Activated CD4-positive, alpha-beta T cell treated with anti-CD3 and anti-CD28 coated beads, Interleukin-2, amount 10 ng/mL, durations not matched to agents 7 days and 5 days (primary cell): Measurements from ENCODE around the gene UQCRH. TPM values are rescaled to one million over a fixed set of nuclear protein-coding genes. Genes with fewer than 3 reads are reported as not detected.
A peak's percentile ranks its signal among the peaks of the same experiment; 100 is the strongest.

ENCODE experiments used
- CTCF ChIA-PET: fragments of 350-600 bp; sonication (Branson Sonifier 250); formaldehyde crosslinking; loops from one replicate; lab custom pipeline; 2021; ENCODE audit warnings: antibody characterized with exemption; lab: Charles Lee
- POLR2A ChIA-PET: fragments of 350-600 bp; sonication (Branson Sonifier 250); formaldehyde crosslinking; loops from one replicate; lab custom pipeline; 2021; ENCODE audit warnings: antibody characterized with exemption; lab: Charles Lee
- DNase-seq: peaks from one replicate; pipeline ENCODE4 v3.0.0-alpha.2; 2020
- H3K27ac Mint-ChIP-seq: one replicate; pipeline ENCODE4 v1.8.0; 2021; ENCODE audit warnings: mild to moderate bottlenecking, moderate library complexity, mixed read lengths
- H3K27me3 Mint-ChIP-seq: one replicate; pipeline ENCODE4 v1.8.0; 2021; ENCODE audit warnings: mixed read lengths
- H3K36me3 Mint-ChIP-seq: one replicate; pipeline ENCODE4 v1.8.0; 2021; ENCODE audit warnings: low read depth, mixed read lengths
- H3K4me1 Mint-ChIP-seq: one replicate; pipeline ENCODE4 v1.8.0; 2021; ENCODE audit warnings: mixed read lengths
- H3K4me3 Mint-ChIP-seq: one replicate; pipeline ENCODE4 v1.8.0; 2021; ENCODE audit warnings: mild to moderate bottlenecking, moderate library complexity, mixed read lengths
- H3K9me3 Mint-ChIP-seq: one replicate; pipeline ENCODE4 v1.8.0; 2021; ENCODE audit warnings: mixed read lengths
- total RNA-seq, 2 experiments: library from RNA; stranded (reverse); gene quantifications; one replicate each; pipeline ENCODE4 v1.2.3, GENCODE V29; 2021

The UQCRH gene
- total RNA-seq: 100 to 1,000 TPM; 247 to 273 TPM

GRCh38 chr1:46303038-46303871 is at the start of gene UQCRH, which contains the start of gene LRRC41:
UQCRH (plus strand) TSS chr1:46303698; CDS start chr1:46303767, 69 bp downstream.
LRRC41 (minus strand) TSS chr1:46303616; CDS start chr1:46303322, 294 bp downstream.
- H3K4me1 Mint-ChIP-seq: peaks cover 45% of the 10 kb centered on the region
- peak; percentile 93 for DNase-seq
- H3K4me3 Mint-ChIP-seq: peak within 1 kb of the TSS; percentile 97
- H3K9me3 Mint-ChIP-seq: no peaks in the 10 kb centered on the region
- H3K27ac Mint-ChIP-seq: peak within 1 kb of the TSS; percentile 99
- POLR2A ChIA-PET: interaction anchor here (0.5 to 0.6 kb wide), 3 partner anchors 15 to 37 kb away, joined by 3 to 9 read pairs (median 6); partner anchors contain the start of gene NSUN4
- no peaks in the 10 kb centered on the region for H3K27me3 Mint-ChIP-seq
- peaks cover 9% of the 10 kb centered on the region for H3K36me3 Mint-ChIP-seq
- CTCF ChIA-PET: interaction anchor here (0.6 to 2.2 kb wide), 12 partner anchors 10 to 758 kb away, joined by 3 to 7 read pairs (median 4); partner anchors contain the start of gene NSUN4

- POLR2A ChIA-PET: no interaction called here
- DNase-seq: no peak
- H3K27ac Mint-ChIP-seq: no peak overlapping the region
- H3K4me3 Mint-ChIP-seq: no peak overlapping the region
- H3K27me3 Mint-ChIP-seq: no peaks in the 10 kb centered on the region
- CTCF ChIA-PET: interaction anchor here (1.1 to 1.3 kb wide), 3 partner anchors 8 to 49 kb away, joined by 3 read pairs; partner anchors contain the start of genes LRRC41 and UQCRH
- peaks cover 59% of the 10 kb centered on the region for H3K36me3 Mint-ChIP-seq
- H3K9me3 Mint-ChIP-seq: no peaks in the 10 kb centered on the region
- H3K4me1 Mint-ChIP-seq: peaks cover 26% of the 10 kb centered on the region
These were observed 48.8 kb upstream of the UQCRH start for GRCh38 chr1:46254668-46255067.

GRCh38 chr1:46256523-46256922 is 47.0 kb upstream of the UQCRH start:
- ChIA-PET POLR2A (no interaction called here), CTCF (interaction anchor here (1.0 to 1.5 kb wide), 2 partner anchors 10 to 22 kb away, joined by 3 to 5 read pairs; no protein-coding TSS in a partner anchor)

GRCh38 chr1:46262508-46262907 is 41.0 kb upstream of the UQCRH start:
- ChIA-PET POLR2A (no interaction called here), CTCF (interaction anchor here (1.0 to 1.7 kb wide), 2 partner anchors 14 to 28 kb away, joined by 3 read pairs; no protein-coding TSS in a partner anchor)
- no peak overlapping the region for H3K27ac Mint-ChIP-seq
- H3K4me3 Mint-ChIP-seq: no peak overlapping the region
- H3K9me3 Mint-ChIP-seq: no peaks in the 10 kb centered on the region
- DNase-seq: no peak
- H3K4me1 Mint-ChIP-seq: no peaks in the 10 kb centered on the region
- H3K36me3 Mint-ChIP-seq: peaks cover 70% of the 10 kb centered on the region
- no peaks in the 10 kb centered on the region for H3K27me3 Mint-ChIP-seq

More at GRCh38 chr1:46256523-46256922, 47.0 kb upstream of the UQCRH start:
- H3K4me1 Mint-ChIP-seq: peaks cover 15% of the 10 kb centered on the region
- no peaks in the 10 kb centered on the region for H3K9me3 Mint-ChIP-seq
- peaks cover 61% of the 10 kb centered on the region for H3K36me3 Mint-ChIP-seq
- no peak overlapping the region for H3K4me3 Mint-ChIP-seq
- no peak for DNase-seq
- H3K27me3 Mint-ChIP-seq: no peaks in the 10 kb centered on the region
- H3K27ac Mint-ChIP-seq: no peak overlapping the region

- no peak for DNase-seq
- H3K36me3 Mint-ChIP-seq: peaks cover 72% of the 10 kb centered on the region
- no peak overlapping the region for H3K4me3 Mint-ChIP-seq
- H3K4me1 Mint-ChIP-seq: no peaks in the 10 kb centered on the region
- H3K27ac Mint-ChIP-seq: no peak overlapping the region
- no peaks in the 10 kb centered on the region for H3K9me3 Mint-ChIP-seq
- ChIA-PET POLR2A (no interaction called here), CTCF (interaction anchor here (0.6 to 1.7 kb wide), 5 partner anchors 12 to 86 kb away, joined by 3 read pairs; no protein-coding TSS in a partner anchor)
- H3K27me3 Mint-ChIP-seq: no peaks in the 10 kb centered on the region
These were observed 40.4 kb upstream of the UQCRH start for GRCh38 chr1:46263146-46263545.

- DNase-seq: no peak
- H3K27ac Mint-ChIP-seq: no peak overlapping the region
- H3K4me3 Mint-ChIP-seq: no peak overlapping the region
- H3K27me3 Mint-ChIP-seq: no peaks in the 10 kb centered on the region
- no peaks in the 10 kb centered on the region for H3K9me3 Mint-ChIP-seq
- H3K36me3 Mint-ChIP-seq: peaks cover 71% of the 10 kb centered on the region
- ChIA-PET CTCF (no interaction called here), POLR2A (interaction anchor here (0.6 kb wide), 1 partner anchor 80 kb away, joined by 3 read pairs; no protein-coding TSS in a partner anchor)
- no peaks in the 10 kb centered on the region for H3K4me1 Mint-ChIP-seq
These were observed 34.9 kb upstream of the UQCRH start for GRCh38 chr1:46268578-46268977.

GRCh38 chr1:46274225-46275029 is 29.1 kb upstream of the UQCRH start:
- Mint-ChIP-seq H3K27me3 (no peaks in the 10 kb centered on the region), H3K27ac (peak overlapping the region; percentile 10), H3K4me1 (no peaks in the 10 kb centered on the region), H3K36me3 (peaks cover 63% of the 10 kb centered on the region), H3K4me3 (no peak overlapping the region), H3K9me3 (no peaks in the 10 kb centered on the region)
- POLR2A ChIA-PET: interaction anchor here (0.6 kb wide), 1 partner anchor 25 kb away, joined by 3 read pairs; no protein-coding TSS in a partner anchor
- CTCF ChIA-PET: interaction anchor here (0.6 to 1.7 kb wide), 8 partner anchors 8 to 1130 kb away, joined by 3 to 10 read pairs (median 4); no protein-coding TSS in a partner anchor
- no peak for DNase-seq

GRCh38 chr1:46275030-46275337 is 28.5 kb upstream of the UQCRH start:
- no peak for DNase-seq
- H3K27ac Mint-ChIP-seq: peak overlapping the region; percentile 10
- no peaks in the 10 kb centered on the region for H3K4me1 Mint-ChIP-seq
- CTCF ChIA-PET: interaction anchor here (0.6 to 1.6 kb wide), 5 partner anchors 9 to 429 kb away, joined by 3 to 5 read pairs (median 4); no protein-coding TSS in a partner anchor
- H3K9me3 Mint-ChIP-seq: no peaks in the 10 kb centered on the region
- peaks cover 65% of the 10 kb centered on the region for H3K36me3 Mint-ChIP-seq
- no peaks in the 10 kb centered on the region for H3K27me3 Mint-ChIP-seq
- POLR2A ChIA-PET: no interaction called here
- no peak overlapping the region for H3K4me3 Mint-ChIP-seq

GRCh38 chr1:46277658-46278373 is 25.7 kb upstream of the UQCRH start:
- Mint-ChIP-seq H3K4me1 (no peaks in the 10 kb centered on the region), H3K36me3 (peaks cover 67% of the 10 kb centered on the region), H3K27ac (no peak overlapping the region), H3K27me3 (no peaks in the 10 kb centered on the region), H3K4me3 (no peak overlapping the region), H3K9me3 (no peaks in the 10 kb centered on the region)
- ChIA-PET POLR2A (interaction anchor here (1.0 kb wide), 1 partner anchor 31 kb away, joined by 3 read pairs; no protein-coding TSS in a partner anchor), CTCF (interaction anchor here (1.0 to 2.1 kb wide), 6 partner anchors 8 to 26 kb away, joined by 3 to 8 read pairs (median 3); partner anchors contain the start of genes LRRC41 and UQCRH)
- no peak for DNase-seq

GRCh38 chr1:46278807-46279206 is 24.7 kb upstream of the UQCRH start:
- Mint-ChIP-seq H3K4me3 (no peak overlapping the region), H3K27ac (no peak overlapping the region), H3K4me1 (no peaks in the 10 kb centered on the region), H3K36me3 (peaks cover 65% of the 10 kb centered on the region), H3K27me3 (no peaks in the 10 kb centered on the region), H3K9me3 (no peaks in the 10 kb centered on the region)
- no peak for DNase-seq
- CTCF ChIA-PET: interaction anchor here (1.2 kb wide), 1 partner anchor 22 kb away, joined by 3 read pairs; no protein-coding TSS in a partner anchor
- POLR2A ChIA-PET: no interaction called here

- no peak for DNase-seq
- ChIA-PET POLR2A (no interaction called here), CTCF (interaction anchor here (1.8 kb wide), 1 partner anchor 11 kb away, joined by 6 read pairs; no protein-coding TSS in a partner anchor)
- Mint-ChIP-seq H3K9me3 (no peaks in the 10 kb centered on the region), H3K4me1 (peaks cover 5% of the 10 kb centered on the region), H3K4me3 (no peak overlapping the region), H3K27me3 (no peaks in the 10 kb centered on the region), H3K27ac (no peak overlapping the region), H3K36me3 (peaks cover 60% of the 10 kb centered on the region)
These were observed 23.4 kb upstream of the UQCRH start for GRCh38 chr1:46280092-46280491.
